Measurements from ENCODE around the gene TMEM176A.

The TMEM176A gene

DNA sequence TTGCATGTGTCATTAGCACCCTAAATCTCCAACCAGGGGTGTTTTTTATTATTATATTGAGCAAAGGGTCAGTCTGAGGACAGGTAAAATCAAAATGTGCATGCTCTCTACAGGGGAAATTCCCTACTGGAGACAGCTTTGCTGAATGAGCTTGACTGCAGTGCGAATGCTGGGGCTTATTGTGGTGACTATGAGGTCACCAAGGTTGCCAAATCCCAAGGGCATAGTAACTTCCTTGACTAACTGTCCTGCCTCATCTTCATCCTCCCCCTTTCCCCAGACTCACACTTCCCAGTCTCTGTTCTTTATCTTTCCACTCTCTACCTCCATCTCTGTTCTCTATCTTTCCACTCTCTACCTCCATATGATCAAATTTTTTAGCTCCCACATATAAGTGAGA lies 28.9 kb downstream of the TMEM176A start:
- H3K27ac ChIP-seq (ENCODE audit: low read depth, low read length): no peak overlapping the region
- no peaks in the 10 kb centered on the region for H3K4me1 ChIP-seq (ENCODE audit: control insufficient read depth, insufficient read depth, low read length)
- no peaks in the 10 kb centered on the region for H3K27me3 ChIP-seq (ENCODE audit: control insufficient read depth, insufficient read depth, low read length)
- no peak overlapping the region for H3K9ac ChIP-seq (ENCODE audit: low read length)
- no peak overlapping the region for H3K4me3 ChIP-seq (ENCODE audit: low read length)
- no peaks in the 10 kb centered on the region for H3K36me3 ChIP-seq (ENCODE audit: control insufficient read depth, insufficient read depth, low read length)

DNA sequence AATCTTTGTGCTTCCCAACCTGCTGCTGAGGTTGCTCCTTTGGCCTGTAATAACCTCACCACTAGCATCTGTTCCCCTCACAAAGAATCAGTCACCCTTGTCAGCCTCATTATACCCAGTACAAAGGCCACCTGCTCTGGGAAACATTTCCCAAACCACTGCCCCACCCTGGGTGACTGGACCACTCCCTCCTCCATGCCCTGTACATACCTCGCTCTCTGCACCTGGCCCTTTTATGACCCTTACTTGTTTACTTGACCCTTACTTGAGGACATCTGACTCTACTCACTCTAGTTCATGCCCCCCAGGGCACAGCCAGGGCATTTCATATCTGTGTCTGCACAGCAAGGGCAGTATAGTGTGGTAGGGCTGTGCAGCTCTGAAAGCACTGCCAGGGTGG lies 30.4 kb downstream of the TMEM176A start:
- Histone ChIP-seq H3K4me1 (ENCODE audit: control insufficient read depth, insufficient read depth, low read length) (no peaks in the 10 kb centered on the region), H3K36me3 (ENCODE audit: control insufficient read depth, insufficient read depth, low read length) (no peaks in the 10 kb centered on the region), H3K4me3 (ENCODE audit: low read length) (no peak overlapping the region), H3K9ac (ENCODE audit: low read length) (no peak overlapping the region), H3K27ac (ENCODE audit: low read depth, low read length) (no peak overlapping the region), H3K27me3 (ENCODE audit: control insufficient read depth, insufficient read depth, low read length) (no peaks in the 10 kb centered on the region)

DNA sequence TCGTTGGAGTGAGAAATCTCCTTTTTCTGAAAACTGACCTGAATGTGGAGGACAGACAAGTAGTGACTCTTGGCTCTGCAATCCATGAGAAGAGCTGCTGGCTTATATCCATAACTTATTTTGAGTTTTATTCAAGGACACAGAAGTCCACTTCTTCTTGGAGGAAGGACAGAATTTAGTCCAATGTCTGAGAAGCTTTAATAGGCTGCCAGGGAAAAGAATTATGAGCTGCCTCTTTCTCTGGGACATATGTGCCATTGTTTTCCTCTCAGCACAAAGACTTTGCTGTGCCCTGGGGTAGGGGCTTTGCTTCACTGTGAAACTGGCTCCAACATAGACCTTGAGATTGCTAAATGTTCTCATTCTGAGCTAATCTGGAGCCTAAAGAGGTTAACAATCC lies 31.3 kb downstream of the TMEM176A start:
- Histone ChIP-seq H3K4me3 (ENCODE audit: low read length) (no peak overlapping the region), H3K9ac (ENCODE audit: low read length) (no peak overlapping the region), H3K36me3 (ENCODE audit: control insufficient read depth, insufficient read depth, low read length) (no peaks in the 10 kb centered on the region), H3K27me3 (ENCODE audit: control insufficient read depth, insufficient read depth, low read length) (no peaks in the 10 kb centered on the region), H3K4me1 (ENCODE audit: control insufficient read depth, insufficient read depth, low read length) (no peaks in the 10 kb centered on the region), H3K27ac (ENCODE audit: low read depth, low read length) (no peak overlapping the region)

DNA sequence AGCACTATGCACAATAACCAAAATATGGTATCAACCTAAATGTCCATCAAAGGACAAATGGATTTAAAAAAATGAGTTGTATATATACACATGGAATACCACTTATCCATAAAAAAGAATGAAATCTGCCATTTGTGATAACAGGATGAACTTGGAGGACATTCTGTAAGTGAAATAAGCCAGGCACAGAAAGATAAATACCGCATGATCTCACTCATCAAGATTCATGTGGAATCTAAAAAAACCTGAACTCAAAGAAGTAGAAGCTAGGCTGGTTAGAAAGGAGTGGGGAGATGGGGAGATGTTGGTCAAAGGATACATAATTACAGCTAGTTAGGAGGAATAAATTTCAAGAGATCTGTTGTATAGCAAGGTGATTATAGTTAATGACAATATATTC lies 34.5 kb downstream of the TMEM176A start:
- Histone ChIP-seq H3K4me1 (ENCODE audit: control insufficient read depth, insufficient read depth, low read length) (no peaks in the 10 kb centered on the region), H3K27me3 (ENCODE audit: control insufficient read depth, insufficient read depth, low read length) (no peaks in the 10 kb centered on the region), H3K27ac (ENCODE audit: low read depth, low read length) (no peak overlapping the region), H3K4me3 (ENCODE audit: low read length) (no peak overlapping the region), H3K36me3 (ENCODE audit: control insufficient read depth, insufficient read depth, low read length) (no peaks in the 10 kb centered on the region), H3K9ac (ENCODE audit: low read length) (no peak overlapping the region)

DNA sequence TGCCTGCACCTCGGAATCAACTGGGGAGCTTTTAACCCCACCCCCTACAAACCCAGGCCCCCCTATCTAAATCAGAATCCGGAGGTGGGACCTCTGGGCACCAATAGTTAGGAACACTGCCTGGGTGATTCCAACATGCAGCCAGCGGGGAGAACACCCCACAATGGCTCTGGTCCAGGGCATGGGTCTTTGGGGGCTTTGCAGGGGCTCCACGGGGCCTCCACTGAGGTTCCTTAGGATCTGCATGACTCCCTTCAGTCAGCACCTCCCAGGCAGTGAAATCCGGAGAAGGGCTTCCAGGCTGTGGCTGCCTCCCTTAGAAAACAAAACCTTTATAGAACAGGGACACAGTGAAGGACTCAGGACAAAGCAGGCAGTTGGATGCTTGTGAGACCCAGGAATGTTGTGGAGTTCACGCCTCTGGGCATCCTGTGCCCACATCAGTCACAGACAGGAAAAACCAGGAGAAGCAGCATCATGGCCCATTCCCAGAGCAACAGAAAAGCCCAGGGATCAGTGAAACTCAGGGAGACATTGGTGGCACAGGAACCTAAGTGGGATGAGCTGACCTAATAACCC lies 35.2 kb downstream of the TMEM176A start:
- Histone ChIP-seq H3K27me3 (ENCODE audit: control insufficient read depth, insufficient read depth, low read length) (no peaks in the 10 kb centered on the region), H3K27ac (ENCODE audit: low read depth, low read length) (no peak overlapping the region), H3K9ac (ENCODE audit: low read length) (no peak overlapping the region), H3K36me3 (ENCODE audit: control insufficient read depth, insufficient read depth, low read length) (no peaks in the 10 kb centered on the region), H3K4me3 (ENCODE audit: low read length) (no peak overlapping the region), H3K4me1 (ENCODE audit: control insufficient read depth, insufficient read depth, low read length) (no peaks in the 10 kb centered on the region)

DNA sequence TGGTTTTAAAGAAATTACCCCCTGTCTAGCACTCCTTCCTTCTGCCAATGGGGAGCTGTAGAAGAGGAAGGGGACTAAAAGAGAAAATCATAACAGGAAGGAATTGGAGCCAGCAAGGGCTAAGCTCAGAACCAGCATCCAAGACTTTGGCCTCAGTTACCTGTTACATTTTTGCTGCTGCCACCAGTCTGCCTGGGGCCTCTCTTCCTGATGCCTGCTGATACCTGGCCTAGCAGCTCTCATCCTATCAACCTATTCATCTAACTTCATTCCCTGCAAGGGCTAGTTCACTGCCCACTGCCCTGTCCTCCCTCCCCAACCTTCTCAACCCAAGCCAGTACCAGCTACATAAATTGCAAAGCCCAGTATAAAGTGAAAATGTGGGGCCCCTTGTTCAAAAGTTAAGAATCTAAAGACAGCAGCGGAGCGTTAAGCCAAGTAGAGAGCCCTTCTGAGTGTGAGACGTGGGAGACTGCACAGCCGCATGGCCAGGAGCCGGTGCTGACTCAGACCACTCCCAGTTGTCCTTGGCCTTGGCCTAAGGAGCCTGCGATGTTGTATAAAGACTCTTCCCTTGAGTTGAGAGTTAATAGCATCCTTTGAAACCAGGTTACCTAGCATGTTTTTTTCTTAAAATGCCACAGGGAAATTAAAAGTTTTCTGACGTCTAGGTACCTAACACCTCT lies 38.5 kb downstream of the TMEM176A start:
- H3K4me1 ChIP-seq (ENCODE audit: control insufficient read depth, insufficient read depth, low read length): no peaks in the 10 kb centered on the region
- no peaks in the 10 kb centered on the region for H3K27me3 ChIP-seq (ENCODE audit: control insufficient read depth, insufficient read depth, low read length)
- H3K36me3 ChIP-seq (ENCODE audit: control insufficient read depth, insufficient read depth, low read length): no peaks in the 10 kb centered on the region
- H3K27ac ChIP-seq (ENCODE audit: low read depth, low read length): no peak overlapping the region
- H3K9ac ChIP-seq (ENCODE audit: low read length): no peak overlapping the region
- H3K4me3 ChIP-seq (ENCODE audit: low read length): no peak overlapping the region

DNA sequence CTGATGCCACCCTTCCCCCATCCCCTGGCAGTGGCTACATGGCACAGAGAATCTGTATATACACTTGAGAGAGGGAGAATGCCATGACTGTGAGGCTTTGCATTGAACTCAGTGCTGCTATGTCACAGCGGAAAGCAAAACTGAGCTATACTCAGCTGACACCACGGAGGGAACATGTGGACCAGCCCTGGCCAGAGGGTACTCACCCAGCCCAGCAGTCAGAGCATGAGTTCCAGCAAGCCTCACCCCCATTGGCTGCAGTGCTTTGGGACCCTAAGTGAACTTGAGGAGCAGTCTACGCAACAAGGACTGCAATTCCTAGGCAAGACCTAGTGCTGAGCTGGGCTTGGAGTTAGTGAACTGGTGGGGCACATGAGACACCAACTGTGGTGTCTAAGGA lies 41.4 kb downstream of the TMEM176A start:
- Histone ChIP-seq H3K4me1 (ENCODE audit: control insufficient read depth, insufficient read depth, low read length) (no peaks in the 10 kb centered on the region), H3K4me3 (ENCODE audit: low read length) (no peak overlapping the region), H3K9ac (ENCODE audit: low read length) (no peak overlapping the region), H3K36me3 (ENCODE audit: control insufficient read depth, insufficient read depth, low read length) (no peaks in the 10 kb centered on the region), H3K27ac (ENCODE audit: low read depth, low read length) (no peak overlapping the region), H3K27me3 (ENCODE audit: control insufficient read depth, insufficient read depth, low read length) (no peaks in the 10 kb centered on the region)

DNA sequence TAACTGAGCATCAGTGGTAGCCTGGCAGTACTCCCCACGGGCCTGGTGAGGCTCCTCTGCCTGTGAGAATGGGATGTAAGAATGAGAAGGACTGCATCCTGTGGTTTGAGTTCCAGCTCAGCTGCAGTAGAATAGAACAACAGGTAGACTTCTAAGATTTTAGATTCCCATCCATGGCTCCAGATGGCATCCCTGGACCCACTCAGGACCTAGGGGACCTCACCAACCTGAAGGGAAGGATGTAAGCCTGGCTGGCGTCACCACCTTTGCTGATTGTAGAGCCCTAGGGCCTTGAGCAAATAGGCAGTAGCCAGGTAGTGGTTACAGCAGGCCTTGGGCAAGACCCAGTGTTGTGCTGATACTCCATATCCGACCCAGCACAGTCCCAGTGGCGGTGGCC lies 42.1 kb downstream of the TMEM176A start:
- no peak overlapping the region for H3K4me3 ChIP-seq (ENCODE audit: low read length)
- no peaks in the 10 kb centered on the region for H3K36me3 ChIP-seq (ENCODE audit: control insufficient read depth, insufficient read depth, low read length)
- no peak overlapping the region for H3K27ac ChIP-seq (ENCODE audit: low read depth, low read length)
- H3K27me3 ChIP-seq (ENCODE audit: control insufficient read depth, insufficient read depth, low read length): no peaks in the 10 kb centered on the region
- no peak overlapping the region for H3K9ac ChIP-seq (ENCODE audit: low read length)
- H3K4me1 ChIP-seq (ENCODE audit: control insufficient read depth, insufficient read depth, low read length): no peaks in the 10 kb centered on the region

DNA sequence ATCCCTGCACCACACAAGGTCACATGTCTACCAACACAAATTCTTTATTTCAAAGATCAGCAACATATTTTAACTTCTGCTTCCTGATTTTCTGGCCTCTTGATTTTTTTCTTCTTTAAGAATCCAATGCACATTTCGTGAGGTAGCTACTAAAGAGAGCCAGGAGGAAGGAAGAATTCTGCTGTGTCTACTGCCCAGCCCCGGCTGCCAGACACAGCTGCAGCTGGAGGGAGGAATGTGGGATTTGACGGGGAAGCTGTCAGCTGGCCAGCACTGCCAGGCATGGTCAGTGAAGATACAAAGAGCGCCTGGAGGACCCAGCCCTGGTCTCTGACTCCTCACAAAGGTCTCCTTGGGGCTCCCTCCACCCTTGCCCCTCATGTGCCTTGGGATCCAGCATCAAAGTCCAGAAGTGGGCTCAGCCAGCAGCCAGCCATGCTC lies 44.9 kb downstream of the TMEM176A start:
- Histone ChIP-seq H3K4me1 (ENCODE audit: control insufficient read depth, insufficient read depth, low read length) (no peaks in the 10 kb centered on the region), H3K36me3 (ENCODE audit: control insufficient read depth, insufficient read depth, low read length) (no peaks in the 10 kb centered on the region), H3K27ac (ENCODE audit: low read depth, low read length) (no peak overlapping the region), H3K27me3 (ENCODE audit: control insufficient read depth, insufficient read depth, low read length) (no peaks in the 10 kb centered on the region), H3K9ac (ENCODE audit: low read length) (no peak overlapping the region), H3K4me3 (ENCODE audit: low read length) (no peak overlapping the region)

DNA sequence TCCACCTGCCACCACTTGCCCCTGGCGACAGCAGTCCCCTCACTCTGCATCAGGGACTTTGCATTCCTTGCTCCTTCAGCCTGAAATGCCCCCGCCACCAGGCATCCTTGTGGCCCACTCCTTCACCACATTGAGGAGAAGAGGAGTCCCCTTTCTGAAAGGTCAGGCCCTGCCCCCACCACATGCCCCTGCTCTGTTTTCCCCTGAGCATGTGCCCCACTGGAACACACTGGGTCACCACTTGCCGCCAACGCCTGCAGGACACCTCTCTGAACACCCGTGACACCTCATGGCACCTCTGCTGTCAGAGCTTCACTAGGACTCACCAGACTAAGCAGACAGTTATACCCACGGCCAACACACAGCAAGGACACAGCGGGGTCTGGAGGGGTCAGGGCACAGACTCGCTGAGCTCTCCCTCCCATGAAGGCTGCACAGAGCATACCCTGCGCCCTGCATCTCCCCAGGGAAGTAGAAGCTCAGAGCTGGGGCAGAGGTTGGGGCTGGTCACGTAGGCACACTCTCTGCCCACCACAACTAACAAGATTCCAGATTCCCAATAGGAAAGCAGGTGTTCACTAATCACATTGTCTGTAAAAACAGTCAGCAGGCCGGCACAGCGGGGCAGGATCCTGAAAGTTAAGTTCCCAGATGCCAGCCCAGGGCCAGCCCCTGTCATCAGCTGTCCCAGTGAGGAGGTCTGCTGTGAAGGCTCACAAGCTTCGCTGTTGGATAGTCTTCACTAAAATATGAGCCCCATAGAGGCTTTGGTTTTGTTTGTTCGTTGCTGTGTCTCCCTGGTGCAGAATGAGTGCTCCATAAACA lies 45.9 kb downstream of the TMEM176A start:
- Histone ChIP-seq H3K27me3 (ENCODE audit: control insufficient read depth, insufficient read depth, low read length) (no peaks in the 10 kb centered on the region), H3K4me1 (ENCODE audit: control insufficient read depth, insufficient read depth, low read length) (no peaks in the 10 kb centered on the region), H3K27ac (ENCODE audit: low read depth, low read length) (no peak overlapping the region), H3K4me3 (ENCODE audit: low read length) (no peak overlapping the region), H3K9ac (ENCODE audit: low read length) (no peak overlapping the region), H3K36me3 (ENCODE audit: control insufficient read depth, insufficient read depth, low read length) (no peaks in the 10 kb centered on the region)

DNA sequence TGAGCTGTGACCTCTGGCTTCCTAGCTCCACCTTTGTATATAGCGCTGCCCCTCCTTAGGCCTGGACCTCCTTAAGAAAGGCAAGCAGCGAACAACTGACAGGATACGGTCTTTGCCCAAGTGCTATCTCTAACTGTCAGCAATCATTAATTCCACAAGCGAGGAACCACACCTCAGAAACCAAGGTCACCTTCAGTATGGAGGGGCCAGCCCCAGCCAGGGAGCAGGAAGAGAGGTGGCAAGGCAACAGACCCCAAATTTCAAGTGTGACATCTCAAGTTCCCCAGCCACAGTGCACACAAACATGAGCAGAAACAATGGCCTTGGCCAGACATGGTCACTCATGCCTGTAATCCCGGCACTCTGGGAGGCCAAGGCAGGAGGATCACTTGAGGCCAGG lies 47.0 kb downstream of the TMEM176A start:
- no peaks in the 10 kb centered on the region for H3K4me1 ChIP-seq (ENCODE audit: control insufficient read depth, insufficient read depth, low read length)
- H3K36me3 ChIP-seq (ENCODE audit: control insufficient read depth, insufficient read depth, low read length): no peaks in the 10 kb centered on the region
- H3K9ac ChIP-seq (ENCODE audit: low read length): no peak overlapping the region
- no peaks in the 10 kb centered on the region for H3K27me3 ChIP-seq (ENCODE audit: control insufficient read depth, insufficient read depth, low read length)
- H3K27ac ChIP-seq (ENCODE audit: low read depth, low read length): no peak overlapping the region
- H3K4me3 ChIP-seq (ENCODE audit: low read length): no peak overlapping the region

DNA sequence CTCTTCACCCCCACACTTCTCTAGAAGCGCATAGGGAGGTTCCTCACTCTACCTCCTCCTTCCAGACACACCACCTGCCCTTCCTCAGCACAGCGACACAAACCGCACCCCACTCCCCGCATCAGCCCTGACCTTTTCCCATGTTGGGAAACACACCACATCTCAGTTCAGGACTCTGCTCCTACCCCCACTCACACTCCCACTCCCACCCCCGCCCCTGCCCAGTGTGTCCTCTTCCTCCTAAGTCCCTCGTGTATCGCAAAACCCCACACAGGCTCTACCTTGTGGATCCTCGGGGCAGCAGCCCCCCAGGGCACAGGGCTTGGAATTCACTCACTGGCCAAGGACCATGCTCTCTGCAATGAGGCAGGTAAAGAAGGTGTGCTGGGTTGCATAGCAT lies 47.5 kb downstream of the TMEM176A start:
- H3K4me3 ChIP-seq (ENCODE audit: low read length): no peak overlapping the region
- H3K27me3 ChIP-seq (ENCODE audit: control insufficient read depth, insufficient read depth, low read length): no peaks in the 10 kb centered on the region
- no peaks in the 10 kb centered on the region for H3K4me1 ChIP-seq (ENCODE audit: control insufficient read depth, insufficient read depth, low read length)
- H3K9ac ChIP-seq (ENCODE audit: low read length): no peak overlapping the region
- H3K27ac ChIP-seq (ENCODE audit: low read depth, low read length): no peak overlapping the region
- H3K36me3 ChIP-seq (ENCODE audit: control insufficient read depth, insufficient read depth, low read length): no peaks in the 10 kb centered on the region

Data from rectal smooth muscle tissue (tissue), 1 donor.